ENCODE measurements around the gene C1S.

DNA sequence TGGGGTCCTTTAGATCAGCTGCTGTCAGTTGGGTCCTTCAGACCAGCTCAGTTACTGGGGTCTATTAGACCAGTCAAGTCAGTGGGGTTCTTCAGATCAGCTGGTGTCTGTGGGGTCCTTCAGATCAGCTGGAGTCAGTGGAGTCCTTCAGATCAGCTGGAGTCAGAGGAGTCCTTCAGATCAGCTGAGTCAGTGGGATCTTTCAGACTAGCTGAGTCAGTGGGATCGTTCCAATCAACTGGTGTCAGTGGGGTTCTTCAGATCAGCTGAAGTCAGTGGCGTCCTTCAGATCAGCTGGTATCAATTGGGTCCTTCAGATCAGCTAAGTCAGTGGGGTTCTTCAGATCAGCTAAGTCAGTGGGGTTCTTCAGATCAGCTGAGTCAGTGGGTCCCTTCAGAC lies 27.5 kb upstream of the C1S start:
- TF ChIP-seq CEBPB (IDR thresholded peaks at IDR 0.05) (no peak), TAF1 (IDR thresholded peaks at IDR 0.05; ENCODE audit: low read depth) (no peak), CREB1 (IDR thresholded peaks at IDR 0.05; ENCODE audit: low read depth) (no peak), EP300 (IDR thresholded peaks at IDR 0.05; ENCODE audit: borderline replicate concordance) (no peak), EGR1 (IDR thresholded peaks at IDR 0.05) (no peak), TCF12 (IDR thresholded peaks at IDR 0.05; ENCODE audit: low read depth) (no peak), NFIC (IDR thresholded peaks at IDR 0.05) (no peak), RAD21 (IDR thresholded peaks at IDR 0.05; ENCODE audit: low read depth) (no peak), YY1 (IDR thresholded peaks at IDR 0.05; ENCODE audit: low read depth) (no peak)
- TF ChIP-seq, protein P1, sequence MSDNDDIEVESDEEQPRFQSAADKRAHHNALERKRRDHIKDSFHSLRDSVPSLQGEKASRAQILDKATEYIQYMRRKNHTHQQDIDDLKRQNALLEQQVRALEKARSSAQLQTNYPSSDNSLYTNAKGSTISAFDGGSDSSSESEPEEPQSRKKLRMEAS (IDR thresholded peaks at IDR 0.05), result no peak
- TF ChIP-seq, protein P2, sequence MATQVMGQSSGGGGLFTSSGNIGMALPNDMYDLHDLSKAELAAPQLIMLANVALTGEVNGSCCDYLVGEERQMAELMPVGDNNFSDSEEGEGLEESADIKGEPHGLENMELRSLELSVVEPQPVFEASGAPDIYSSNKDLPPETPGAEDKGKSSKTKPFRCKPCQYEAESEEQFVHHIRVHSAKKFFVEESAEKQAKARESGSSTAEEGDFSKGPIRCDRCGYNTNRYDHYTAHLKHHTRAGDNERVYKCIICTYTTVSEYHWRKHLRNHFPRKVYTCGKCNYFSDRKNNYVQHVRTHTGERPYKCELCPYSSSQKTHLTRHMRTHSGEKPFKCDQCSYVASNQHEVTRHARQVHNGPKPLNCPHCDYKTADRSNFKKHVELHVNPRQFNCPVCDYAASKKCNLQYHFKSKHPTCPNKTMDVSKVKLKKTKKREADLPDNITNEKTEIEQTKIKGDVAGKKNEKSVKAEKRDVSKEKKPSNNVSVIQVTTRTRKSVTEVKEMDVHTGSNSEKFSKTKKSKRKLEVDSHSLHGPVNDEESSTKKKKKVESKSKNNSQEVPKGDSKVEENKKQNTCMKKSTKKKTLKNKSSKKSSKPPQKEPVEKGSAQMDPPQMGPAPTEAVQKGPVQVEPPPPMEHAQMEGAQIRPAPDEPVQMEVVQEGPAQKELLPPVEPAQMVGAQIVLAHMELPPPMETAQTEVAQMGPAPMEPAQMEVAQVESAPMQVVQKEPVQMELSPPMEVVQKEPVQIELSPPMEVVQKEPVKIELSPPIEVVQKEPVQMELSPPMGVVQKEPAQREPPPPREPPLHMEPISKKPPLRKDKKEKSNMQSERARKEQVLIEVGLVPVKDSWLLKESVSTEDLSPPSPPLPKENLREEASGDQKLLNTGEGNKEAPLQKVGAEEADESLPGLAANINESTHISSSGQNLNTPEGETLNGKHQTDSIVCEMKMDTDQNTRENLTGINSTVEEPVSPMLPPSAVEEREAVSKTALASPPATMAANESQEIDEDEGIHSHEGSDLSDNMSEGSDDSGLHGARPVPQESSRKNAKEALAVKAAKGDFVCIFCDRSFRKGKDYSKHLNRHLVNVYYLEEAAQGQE (IDR thresholded peaks at IDR 0.05; ENCODE audit: low read depth), result no peak
